Measurements from ENCODE around the gene SAP25.
"Not testable (repeated sequence)": the region's sequence is repeated elsewhere in the genome, so short reads cannot be mapped to it uniquely, and the experiment has no call there.

The SAP25 gene

GRCh38 chr7:100562195-100563099 lies 11.3 kb downstream of the SAP25 start:
- DNase-seq: no peak

- DNase-seq: no peak
These were observed 12.1 kb downstream of the SAP25 start for GRCh38 chr7:100561491-100562194.

- DNase-seq: no peak
These were observed 14.6 kb downstream of the SAP25 start for GRCh38 chr7:100559127-100559526.

GRCh38 chr7:100556541-100556940 lies 17.2 kb downstream of the SAP25 start:
- no peak for DNase-seq

- DNase-seq: no peak
These were observed 18.0 kb downstream of the SAP25 start for GRCh38 chr7:100555701-100556100.

- no peak for DNase-seq
These were observed 20.7 kb downstream of the SAP25 start for GRCh38 chr7:100553032-100553431.

GRCh38 chr7:100552532-100552931 lies 21.2 kb downstream of the SAP25 start:
- DNase-seq: no peak

- DNase-seq: not testable (repeated sequence)
These were observed 25.3 kb downstream of the SAP25 start for GRCh38 chr7:100548446-100548845.

- no peak for DNase-seq
These were observed 25.8 kb downstream of the SAP25 start for GRCh38 chr7:100547872-100548271.

GRCh38 chr7:100546926-100547800 lies 26.5 kb downstream of the SAP25 start:
- DNase-seq: no peak

- no peak for DNase-seq
These were observed 27.4 kb downstream of the SAP25 start for GRCh38 chr7:100546129-100546925.

- no peak for DNase-seq
These were observed 28.2 kb downstream of the SAP25 start for GRCh38 chr7:100545360-100546128.

GRCh38 chr7:100544967-100545359 lies 28.7 kb downstream of the SAP25 start:
- DNase-seq: no peak

- DNase-seq: no peak
These were observed 29.3 kb downstream of the SAP25 start for GRCh38 chr7:100544386-100544785.

GRCh38 chr7:100543586-100543985 lies 30.1 kb downstream of the SAP25 start:
- no peak for DNase-seq

- not testable (repeated sequence) for DNase-seq
These were observed 32.4 kb downstream of the SAP25 start for GRCh38 chr7:100541309-100541708.

GRCh38 chr7:100540073-100540723 lies 33.5 kb downstream of the SAP25 start:
- DNase-seq: no peak

GRCh38 chr7:100539436-100540006 lies 34.2 kb downstream of the SAP25 start:
- peak; percentile 42 for DNase-seq

GRCh38 chr7:100538654-100539435 lies 34.9 kb downstream of the SAP25 start, which contains the start of gene AGFG2:
TSS of gene AGFG2 (plus strand) at chr7:100539203. CDS start at chr7:100539347, 144 bp downstream.
- DNase-seq: peak; percentile 87

Measured in right kidney (tissue), 1 donor.